Ovary (tissue), 9 donors: ENCODE data around the gene GHITM. TPM values are rescaled to one million over a fixed set of nuclear protein-coding genes. Genes with fewer than 3 reads are reported as not detected.
"Not testable (repeated sequence)": the region's sequence is repeated elsewhere in the genome, so short reads cannot be mapped to it uniquely, and the experiment has no call there.

Experiments
- DNase-seq, 5 donors: peaks; one replicate each; pipeline ENCODE4 v3.0.0-alpha.2; 2019 to 2020
- H3K27ac ChIP-seq, 2 donors: fragments of 200-600 bp; one replicate each; pipeline versions ENCODE4 v1.5.1 to v1.8.0; 2019 to 2022
- H3K27me3 ChIP-seq: fragments of 200-600 bp; one replicate; pipeline ENCODE4 v1.8.0; 2022
- H3K36me3 ChIP-seq: fragments of 200-600 bp; sonication (generic); one replicate; pipeline ENCODE4 v1.5.1; 2019
- H3K4me1 ChIP-seq: one replicate; pipeline ENCODE4 v1.8.1; 2013; ENCODE audit warnings: mild to moderate bottlenecking, moderate library complexity; ENCODE audit not compliant: insufficient read depth
- H3K4me3 ChIP-seq: fragments of 200-600 bp; sonication (generic); one replicate; pipeline ENCODE4 v1.5.1; 2017
- H3K9me3 ChIP-seq, 2 donors: fragments of 200-600 bp in 1 of 2; sonication (generic) in 1 of 2; one replicate each; pipeline versions ENCODE4 v1.5.1 to v1.8.1; 2013 to 2019; ENCODE audit warnings: mild to moderate bottlenecking in 1 of 2, moderate library complexity in 1 of 2
- CTCF ChIP-seq, 3 donors: fragments of 450-650 bp in 2 of 3; fragments of 200-600 bp in 1 of 3; IDR thresholded peaks; one replicate each; pipeline versions ENCODE4 v1.5.1 to v1.8.0; 2016 to 2022; ENCODE audit warnings: antibody characterized with exemption in 3 of 3, mild to moderate bottlenecking in 1 of 3
- EP300 ChIP-seq: sonication (generic); formaldehyde crosslinking; IDR thresholded peaks from one replicate; pipeline ENCODE4 v1.6.1; 2017; ENCODE audit warnings: antibody characterized with exemption
- POLR2A ChIP-seq: fragments of 450-650 bp; IDR thresholded peaks from one replicate; pipeline ENCODE4 v1.6.1; 2017; ENCODE audit warnings: antibody characterized with exemption, mild to moderate bottlenecking, moderate library complexity
- WGBS, 3 donors: extraction: QIAGEN DNeasy Blood & Tissue Kit in 1 of 3; methylation state at CpG; one replicate each; pipeline versions ENCODE4 v1.1.5 to v1.1.7; 2013 to 2017; 5-methylcytosine and 5-hydroxymethylcytosine counted together
- intact Hi-C, 4 donors: fragments of 100-400 bp; cut with DNase I; formaldehyde crosslinking; loops; one replicate each; pipeline versions ENCODE4 v1.11.0 to v1.15.1; 2022 to 2023
- polyA plus RNA-seq, 2 donors: library from polyadenylated mRNA; stranded (reverse); fragments of 200-250 nt in 1 of 2; fragments of 350-450 nt in 1 of 2; fragmentation: Illumina TruSeq in 1 of 2; extraction: RNeasy Lipid Tissue Mini Kit (QIAGEN cat#74804) in 1 of 2; gene quantifications; one replicate each; pipeline ENCODE4 v1.2.3, GENCODE V29; 2013 to 2014
- total RNA-seq, 7 donors: library from RNA; depleted of rRNA in 2 of 7; stranded (reverse); fragments of >200 nt in 2 of 7; fragmentation: NEBNext Ultra II Directional in 3 of 7; extraction: Animal tissue kit (Norgen Biotek cat#: 25700) in 3 of 7; gene quantifications; one replicate each; pipeline versions ENCODE4 v1.1.0 to v1.2.4, GENCODE V29; 2016 to 2023
- donor health status: DM: no; HTN: no; CAD: no; lungs with moderate emphysema.
- donor health status: DM: no; HTN: no; CAD: no.
- donor health status: Bipolar disorder and iron deficiency.
- donor health status: DM: yes; HTN: yes; CAD: no.
- donor health status: DM: no; HTN: no; CAD: no.
- donor health status: DM: yes; HTN: yes; CAD: no.

GHITM gene
- total and polyA plus RNA-seq, 9 donors, result 82.5 to 190 (median 100) TPM

- no peaks in the 10 kb centered on the region for H3K4me1 ChIP-seq
- no peak overlapping the region for H3K27ac ChIP-seq
- no peaks in the 10 kb centered on the region for H3K9me3 ChIP-seq
- no peak for TF ChIP-seq EP300
- TF ChIP-seq CTCF (IDR thresholded peaks at IDR 0.05), result no peak
- no peak for TF ChIP-seq POLR2A
- intact Hi-C loops, result no loop called here
- no peak overlapping the region for H3K4me3 ChIP-seq
- no peak for DNase-seq
- no peaks in the 10 kb centered on the region for H3K36me3 ChIP-seq
- WGBS, 3 donors, result 61 to 69% (median 64%) methylated on average over 2 of the region's 2 CpGs
- H3K27me3 ChIP-seq, result no peaks in the 10 kb centered on the region
Observed at GRCh38 chr10:84098667-84099066, 40.6 kb upstream of the GHITM start.

DNA sequence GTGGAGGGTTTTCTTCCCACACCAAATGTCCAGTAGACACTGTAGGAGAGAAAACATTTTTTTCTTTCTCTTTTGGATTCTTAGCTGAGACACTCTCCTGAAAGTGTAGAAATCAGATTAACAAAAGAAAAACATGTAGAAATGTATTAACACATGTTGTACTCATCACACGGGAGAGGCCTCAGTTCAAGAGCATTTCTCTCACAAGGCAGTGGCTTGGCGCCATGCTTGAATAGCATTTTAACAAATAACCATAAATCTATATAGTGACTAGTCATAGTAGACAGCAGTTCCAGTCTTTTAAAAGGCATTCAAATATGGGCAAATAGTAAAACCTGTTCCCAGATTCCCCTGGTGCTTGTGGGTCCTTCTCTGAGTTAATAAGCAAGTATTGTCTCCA, 38.3 kb upstream of the GHITM start:
- intact Hi-C loops, result no loop called here
- Histone ChIP-seq H3K4me3 (no peak overlapping the region), H3K27me3 (no peaks in the 10 kb centered on the region), H3K27ac (no peak overlapping the region), H3K9me3 (no peaks in the 10 kb centered on the region), H3K36me3 (no peaks in the 10 kb centered on the region), H3K4me1 (no peaks in the 10 kb centered on the region)
- no peak for DNase-seq
- WGBS, 3 donors, result 52 to 60% (median 58%) methylated on average over 2 of the region's 2 CpGs
- TF ChIP-seq CTCF (IDR thresholded peaks at IDR 0.05) (no peak), EP300 (no peak), POLR2A (no peak)

- Histone ChIP-seq H3K4me1 (no peaks in the 10 kb centered on the region), H3K4me3 (no peak overlapping the region), H3K9me3 (no peaks in the 10 kb centered on the region), H3K36me3 (no peaks in the 10 kb centered on the region), H3K27me3 (no peaks in the 10 kb centered on the region), H3K27ac (no peak overlapping the region)
- no peak for DNase-seq
- intact Hi-C loops, result no loop called here
- no peak for TF ChIP-seq POLR2A
- no peak for TF ChIP-seq CTCF (IDR thresholded peaks at IDR 0.05)
- no peak for TF ChIP-seq EP300
- 85 to 90% (median 88%) methylated on average over 18 of the region's 18 CpGs for WGBS, 3 donors
Observed at GRCh38 chr10:84108797-84109196, 30.5 kb upstream of the GHITM start.

GRCh38 chr10:84109772-84110171, 29.5 kb upstream of the GHITM start:
- H3K27me3 ChIP-seq, DNase-seq, H3K36me3 ChIP-seq, H3K4me3 ChIP-seq, intact Hi-C loops, H3K27ac ChIP-seq, H3K4me1 ChIP-seq, H3K9me3 ChIP-seq: not testable (repeated sequence)
- 78 to 85% (median 82%) methylated on average over 9 of the region's 9 CpGs for WGBS, 3 donors

GRCh38 chr10:84113468-84113867, 25.8 kb upstream of the GHITM start:
- H3K4me3 ChIP-seq, intact Hi-C loops: not testable (repeated sequence)
- 36 to 86% (median 85%) methylated on average over 1 of the region's 1 CpG for WGBS, 3 donors

More at GRCh38 chr10:84113468-84113867, 25.8 kb upstream of the GHITM start:
- not testable (repeated sequence) for H3K4me1 ChIP-seq, H3K36me3 ChIP-seq, H3K27me3 ChIP-seq, H3K27ac ChIP-seq, DNase-seq, H3K9me3 ChIP-seq
